GM12878 (cell line): Measurements from ENCODE around the gene SCARB1. TPM values are rescaled to one million over a fixed set of nuclear protein-coding genes. Genes with fewer than 3 reads are reported as not detected.
A peak's percentile ranks its signal among the peaks of the same experiment; 100 is the strongest.

ENCODE experiments used
- ATAC-seq: fragments of 200-7000 bp; cut with Tn5 transposase; 3 replicates; pipeline ENCODE4 v1.9.1; 2020; ENCODE audit warnings: mild to moderate bottlenecking, moderate library complexity
- BruUV-seq: library from RNA; stranded (reverse); fragments of 400-500 nt; replicated peaks from 2 replicates; lab custom pipeline; 2021; lab: Mats Ljungman, UMichigan
- CTCF ChIA-PET: fragments of 300-600 bp; sonication (Branson Sonifier 250); formaldehyde crosslinking; extraction: SDS; loops from one replicate; lab custom pipeline; 2021; ENCODE audit warnings: inconsistent platforms; lab: Yijun Ruan, JAX
- POLR2A ChIA-PET: fragments of 350-600 bp; formaldehyde crosslinking; extraction: SDS; loops from one replicate; lab custom pipeline; 2021; ENCODE audit warnings: inconsistent platforms; lab: Charles Lee
- RAD21 ChIA-PET: fragments of 300-600 bp; sonication (Branson Sonifier 250); formaldehyde crosslinking; loops from one replicate; lab custom pipeline; 2023; ENCODE audit warnings: antibody characterized with exemption; ENCODE audit not compliant: unreplicated experiment; lab: Charles Lee
- SMC1A ChIA-PET: fragments of 300-600 bp; sonication (Branson Sonifier 250); formaldehyde crosslinking; loops from one replicate; lab custom pipeline; 2023; ENCODE audit not compliant: unreplicated experiment, uncharacterized antibody; lab: Charles Lee
- DNase-seq: peaks from one replicate; pipeline ENCODE4 v3.0.0-alpha.2; 2011; ENCODE audit warnings: low read depth, low spot score
- FAIRE-seq: peaks from 3 replicates; lab custom pipeline; 2011; peaks lifted over from hg19 to GRCh38; lab: Jason Lieb, UNC
- H2AFZ ChIP-seq: 2 replicates; pipeline ENCODE4 v1.6.0; 2011; ENCODE audit warnings: low read depth, low read length, control low read depth; ENCODE audit not compliant: control insufficient read depth
- H3K27ac ChIP-seq: 2 replicates; pipeline ENCODE4 v1.5.1; 2011; ENCODE audit warnings: control low read depth; ENCODE audit not compliant: control insufficient read depth, insufficient read depth
- H3K27me3 ChIP-seq, 2 experiments: replicated peaks in 1 of 2; 2 replicates each; pipeline versions ENCODE4 v1.6.0 to v1.6.1; 2011; ENCODE audit warnings: low read length in 1 of 2; ENCODE audit not compliant: control insufficient read depth in 2 of 2, insufficient read depth in 2 of 2
- H3K36me3 ChIP-seq, 2 experiments: 2 replicates each; pipeline ENCODE4 v1.5.1; 2011; ENCODE audit warnings: low read length in 1 of 2; ENCODE audit not compliant: control insufficient read depth in 2 of 2, insufficient read depth in 2 of 2
- H3K4me1 ChIP-seq: 2 replicates; pipeline ENCODE4 v1.6.1; 2011; ENCODE audit warnings: mild to moderate bottlenecking, low read length, moderate library complexity, mixed read lengths; ENCODE audit not compliant: control insufficient read depth, insufficient read depth
- H3K4me2 ChIP-seq: 2 replicates; pipeline ENCODE4 v1.6.0; 2011; ENCODE audit warnings: control low read depth; ENCODE audit not compliant: control insufficient read depth, insufficient read depth
- H3K4me3 ChIP-seq: fragments of 200-600 bp; sonication (generic); 2 replicates; pipeline ENCODE4 v1.5.1; 2016
- H3K79me2 ChIP-seq: 2 replicates; pipeline ENCODE4 v1.6.0; 2011; ENCODE audit warnings: low read length; ENCODE audit not compliant: control insufficient read depth, insufficient read depth
- H3K9ac ChIP-seq: 2 replicates; pipeline ENCODE4 v1.8.0; 2011; ENCODE audit warnings: low read length, control low read depth, mixed read lengths; ENCODE audit not compliant: control insufficient read depth, insufficient read depth
- H3K9me3 ChIP-seq: replicated peaks from 3 replicates; pipeline ENCODE4 v1.5.1; 2011; ENCODE audit warnings: mild to moderate bottlenecking, low read length; ENCODE audit not compliant: control insufficient read depth, insufficient read depth
- H4K20me1 ChIP-seq: 2 replicates; pipeline ENCODE4 v1.6.0; 2011; ENCODE audit not compliant: control insufficient read depth, insufficient read depth
- ASH2L ChIP-seq: fragments of 300-600, 200-600 bp; sonication (generic); IDR thresholded peaks from 2 replicates; pipeline ENCODE4 v1.6.1; 2017; ENCODE audit warnings: low read depth, mild to moderate bottlenecking, borderline replicate concordance
- CBX5 ChIP-seq: sonication (generic); IDR thresholded peaks from 2 replicates; pipeline ENCODE4 v1.6.1; 2016; ENCODE audit warnings: low read depth, moderate library complexity, mild to moderate bottlenecking, inconsistent platforms
- IKZF1 ChIP-seq: fragments of 450-650 bp; conservative IDR thresholded peaks from 2 replicates; pipeline ENCODE4 v1.6.1; 2017; ENCODE audit warnings: antibody characterized with exemption, mild to moderate bottlenecking
- PAX8 ChIP-seq: fragments of 450-650 bp; IDR thresholded peaks from 2 replicates; pipeline ENCODE4 v1.6.1; 2017; ENCODE audit warnings: mild to moderate bottlenecking, moderate library complexity
- POLR2AphosphoS2 ChIP-seq: IDR thresholded peaks from 2 replicates; pipeline ENCODE4 v1.6.1; 2011; ENCODE audit warnings: low read depth, mild to moderate bottlenecking, low read length, improper control_type of control experiment, moderate library complexity
- RELA ChIP-seq: fragments of 450-650 bp; IDR thresholded peaks from 2 replicates; pipeline ENCODE4 v1.8.0; 2014; ENCODE audit warnings: borderline replicate concordance; ENCODE audit not compliant: partially characterized antibody
- RFX5 ChIP-seq: IDR thresholded peaks from 2 replicates; pipeline ENCODE4 v1.6.1; 2011; ENCODE audit warnings: low read depth, low read length, improper control_type of control experiment
- ZBTB11 ChIP-seq: fragments of 450-650 bp; formaldehyde crosslinking; IDR thresholded peaks from 2 replicates; pipeline ENCODE4 v1.5.0; 2022; ENCODE audit warnings: mild to moderate bottlenecking, missing genetic modification characterization
- WGBS: methylation state at CpG from one replicate; pipeline ENCODE4 v1.1.6; 2016; ENCODE audit warnings: low lambda C conversion rate; ENCODE audit not compliant: insufficient replicate concordance, insufficient coverage; ENCODE audit errors: missing lambda C conversion rate; 5-methylcytosine and 5-hydroxymethylcytosine counted together
- in situ Hi-C: fragments of 300-500 bp; cut with MboI; formaldehyde crosslinking; loops from 9 replicates; pipeline ENCODE4 v1.14.3; 2018; ENCODE audit warnings: mixed read lengths
- intact Hi-C: fragments of 100-400 bp; cut with micrococcal nuclease; formaldehyde crosslinking; loops from one replicate; pipeline ENCODE4 v1.14.2; 2022; ENCODE audit not compliant: unreplicated experiment
- polyA plus RNA-seq, 11 experiments: library from polyadenylated mRNA; depleted of rRNA in 4 of 11; unstranded in 6 of 11; stranded (reverse) in 5 of 11; fragments of >200 nt; fragmentation: Nextera tagmentation in 4 of 11; fragmentation: Illumina TruSeq in 1 of 11; extraction: Ambion mirVana in 4 of 11; extraction: Trizol in 1 of 11; gene quantifications; 1 replicate in 1 of 11; 2 replicates in 10 of 11; pipeline versions ENCODE4 v1.2.1 to v1.2.3, GENCODE V29; 2011 to 2016; ENCODE audit warnings: inconsistent platforms in 2 of 11, missing spikeins in 2 of 11, low read depth in 1 of 11
- total RNA-seq, 4 experiments: library from RNA; depleted of rRNA in 3 of 4; stranded (reverse); fragments of >200 nt in 3 of 4; fragmentation: Illumina TruSeq in 1 of 4; extraction: Trizol in 1 of 4; gene quantifications; 2 replicates each; pipeline versions ENCODE4 v1.2.1 to v1.2.3, GENCODE V29; 2013 to 2021

The SCARB1 gene
- total and polyA plus RNA-seq, 10 of the 15 experiments (the other 5 are each of a cell fraction or from before 2014, with no cell fraction given): 0.34 to 104 (median 63.1) TPM

GRCh38 chr12:124782132-124782531 is 81.5 kb downstream of the SCARB1 start (continued):
- no peak for TF ChIP-seq ZBTB11 (CRISPR knock-in tag)
- TF ChIP-seq ASH2L: no peak
- no peak for TF ChIP-seq RELA
- TF ChIP-seq PAX8: no peak
- TF ChIP-seq POLR2AphosphoS2: no peak
- no peak for TF ChIP-seq CBX5
- TF ChIP-seq, all 136 proteins: peak for 0

- Histone ChIP-seq H3K4me3 (no peak overlapping the region), H4K20me1 (no peaks in the 10 kb centered on the region), H3K4me2 (no peak overlapping the region), H3K9me3 (no peaks in the 10 kb centered on the region; the same call in 1 of the 3 replicates), H3K27me3 (no peaks in the 10 kb centered on the region), H2AFZ (no peak overlapping the region), H3K27ac (no peak overlapping the region), H3K79me2 (no peaks in the 10 kb centered on the region), H3K36me3 (peaks cover 16 to 29% of the 10 kb centered on the region in 2 experiments), H3K4me1 (peaks cover 32% of the 10 kb centered on the region), H3K9ac (no peak overlapping the region; the same call in 1 of the 2 replicates)
- POLR2A ChIA-PET: interaction anchor here (0.6 to 0.7 kb wide), 2 partner anchors 15 to 122 kb away, joined by 3 read pairs; no protein-coding TSS in a partner anchor
- RAD21 ChIA-PET: interaction anchor here (1.2 to 1.3 kb wide), 2 partner anchors 16 to 126 kb away, joined by 3 to 4 read pairs; no protein-coding TSS in a partner anchor
- no peak for FAIRE-seq
- intact Hi-C loops: no loop called here
- CTCF ChIA-PET: interaction anchor here (1.0 to 2.2 kb wide), 3 partner anchors 14 to 127 kb away, joined by 3 to 10 read pairs (median 4); no protein-coding TSS in a partner anchor
- WGBS: 92% methylated on average over 14 of the region's 16 CpGs
- TSS peak; percentile 16 for BruUV-seq
- DNase-seq: no peak
- ATAC-seq: no peak
- in situ Hi-C loops: no loop called here
- SMC1A ChIA-PET: interaction anchor here (0.9 to 1.1 kb wide), 2 partner anchors 46 to 217 kb away, joined by 3 read pairs; no protein-coding TSS in a partner anchor
- TF ChIP-seq RFX5 (no peak), IKZF1 (0 out of 2 replicates have a peak, but pooled peaks have one; percentile 12)
These were observed 82.6 kb downstream of the SCARB1 start for GRCh38 chr12:124780752-124781685.
